Vagina (tissue), 2 donors: ENCODE data around the gene ZNF692.

ENCODE experiments used
- POLR2A ChIP-seq, 2 donors: fragments of 450-650 bp; IDR thresholded peaks; one replicate each; pipeline ENCODE4 v1.6.1; 2017; ENCODE audit warnings: antibody characterized with exemption in 2 of 2, mild to moderate bottlenecking in 2 of 2, moderate library complexity in 2 of 2
- POLR2AphosphoS5 ChIP-seq, 2 donors: sonication (generic); formaldehyde crosslinking; IDR thresholded peaks; one replicate each; pipeline ENCODE4 v1.9.0; 2017; ENCODE audit warnings: antibody characterized with exemption in 2 of 2, mild to moderate bottlenecking in 2 of 2, low read depth in 1 of 2; ENCODE audit not compliant: insufficient read depth in 1 of 2
- TF ChIP-seq, protein P1 (sequence below), 3 experiments: fragments of 450-650 bp in 2 of 3; fragments of 200-600 bp in 1 of 3; sonication (generic) in 1 of 3; IDR thresholded peaks; one replicate each; pipeline ENCODE4 v1.5.1; 2017 to 2019; ENCODE audit warnings: antibody characterized with exemption in 3 of 3, mild to moderate bottlenecking in 2 of 3, moderate library complexity in 2 of 3

DNA sequence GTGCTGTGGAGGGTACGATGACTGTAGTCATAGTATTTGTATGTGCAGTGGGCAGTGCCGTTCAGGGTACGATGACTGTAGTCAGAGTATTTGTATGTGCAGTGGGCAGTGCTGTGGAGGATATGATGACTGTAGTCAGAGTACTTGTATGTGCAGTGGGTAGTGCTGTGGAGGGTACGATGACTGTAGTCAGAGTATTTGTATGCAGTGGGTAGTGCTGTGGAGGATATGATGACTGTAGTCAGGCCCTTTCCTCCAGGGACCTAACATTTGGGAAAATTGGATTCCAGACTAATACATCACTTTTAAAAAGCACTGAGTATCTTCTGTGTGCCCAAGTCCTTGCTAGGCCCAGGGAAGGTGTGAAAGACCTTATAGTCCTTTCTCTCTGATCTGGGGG is 17.9 kb downstream of the ZNF692 start:
- TF ChIP-seq POLR2AphosphoS5 (IDR thresholded peaks at IDR 0.05; ENCODE audit: insufficient read depth in 1 of 2, low read depth in 1 of 2): no peak
- TF ChIP-seq POLR2A (IDR thresholded peaks at IDR 0.05): no peak
- TF ChIP-seq, protein P1, sequence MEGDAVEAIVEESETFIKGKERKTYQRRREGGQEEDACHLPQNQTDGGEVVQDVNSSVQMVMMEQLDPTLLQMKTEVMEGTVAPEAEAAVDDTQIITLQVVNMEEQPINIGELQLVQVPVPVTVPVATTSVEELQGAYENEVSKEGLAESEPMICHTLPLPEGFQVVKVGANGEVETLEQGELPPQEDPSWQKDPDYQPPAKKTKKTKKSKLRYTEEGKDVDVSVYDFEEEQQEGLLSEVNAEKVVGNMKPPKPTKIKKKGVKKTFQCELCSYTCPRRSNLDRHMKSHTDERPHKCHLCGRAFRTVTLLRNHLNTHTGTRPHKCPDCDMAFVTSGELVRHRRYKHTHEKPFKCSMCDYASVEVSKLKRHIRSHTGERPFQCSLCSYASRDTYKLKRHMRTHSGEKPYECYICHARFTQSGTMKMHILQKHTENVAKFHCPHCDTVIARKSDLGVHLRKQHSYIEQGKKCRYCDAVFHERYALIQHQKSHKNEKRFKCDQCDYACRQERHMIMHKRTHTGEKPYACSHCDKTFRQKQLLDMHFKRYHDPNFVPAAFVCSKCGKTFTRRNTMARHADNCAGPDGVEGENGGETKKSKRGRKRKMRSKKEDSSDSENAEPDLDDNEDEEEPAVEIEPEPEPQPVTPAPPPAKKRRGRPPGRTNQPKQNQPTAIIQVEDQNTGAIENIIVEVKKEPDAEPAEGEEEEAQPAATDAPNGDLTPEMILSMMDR (IDR thresholded peaks at IDR 0.05): no peak
